ENCODE measurements around the gene THRB.

Gene THRB

DNA sequence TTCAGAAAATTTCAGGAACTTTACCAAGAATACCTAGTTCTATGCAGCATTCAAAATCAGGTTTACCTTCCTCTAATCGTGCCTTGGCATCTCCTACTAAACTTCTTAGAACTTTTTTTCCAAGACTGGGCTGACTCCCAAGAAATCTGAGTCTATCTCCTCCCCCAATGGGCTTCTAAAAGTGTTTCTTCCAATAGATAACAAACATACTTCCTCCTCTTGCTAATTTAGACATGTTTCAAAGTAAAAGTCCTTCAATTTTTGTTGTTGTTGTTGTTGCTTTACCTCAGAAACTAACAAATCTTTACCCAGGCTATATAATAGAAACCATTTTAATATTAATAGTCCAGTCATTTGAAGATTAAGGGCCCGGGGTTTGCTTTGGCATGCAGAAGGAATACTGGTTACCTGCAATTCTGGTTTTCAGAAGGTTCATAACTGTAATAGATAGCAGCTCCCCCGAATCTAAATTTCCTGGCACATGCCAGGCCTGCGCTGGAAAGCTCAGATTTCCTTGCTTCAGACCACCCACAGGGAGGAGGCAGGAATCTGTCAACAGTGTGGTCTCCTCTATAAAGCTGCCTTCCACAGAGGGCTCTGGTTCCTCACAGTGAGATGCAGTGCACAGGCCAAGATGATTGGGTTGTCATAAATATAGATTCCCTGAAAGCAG is 188.7 kb downstream of the THRB start:
- no peak for DNase-seq (ENCODE audit: low spot score)

DNA sequence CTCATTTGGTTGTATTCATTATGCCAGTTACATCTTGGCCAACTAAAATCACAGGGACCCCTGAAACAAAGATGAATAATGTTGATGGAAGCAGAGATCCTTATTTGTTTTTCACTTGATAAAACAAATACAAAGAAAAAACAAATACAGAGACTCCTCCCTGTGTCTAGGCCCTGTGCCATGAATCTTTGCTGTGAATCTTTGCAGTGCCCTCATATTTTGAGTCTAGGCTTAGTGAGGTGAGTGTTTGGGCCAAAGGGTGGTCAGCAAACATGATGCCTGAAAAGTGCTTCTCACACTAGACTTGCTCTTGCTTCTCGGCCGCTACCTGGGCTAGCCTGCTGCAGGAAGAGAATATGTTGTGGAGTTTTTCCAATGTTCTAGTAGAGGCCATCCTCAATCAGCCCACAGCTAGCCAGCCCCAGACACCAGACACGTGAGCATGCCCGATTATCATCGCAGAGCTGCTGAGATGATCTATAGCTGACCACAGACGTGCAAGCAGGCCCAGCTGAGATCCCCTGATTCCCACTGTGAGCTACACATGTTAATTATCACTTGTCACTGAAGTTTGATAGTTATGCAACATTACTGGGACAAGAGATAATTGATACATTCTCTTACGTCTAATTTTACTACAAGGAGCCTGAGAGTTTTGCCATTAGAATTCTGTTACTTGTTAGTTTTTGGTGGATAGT is 191.4 kb downstream of the THRB start:
- DNase-seq (ENCODE audit: low spot score) = no peak

DNA sequence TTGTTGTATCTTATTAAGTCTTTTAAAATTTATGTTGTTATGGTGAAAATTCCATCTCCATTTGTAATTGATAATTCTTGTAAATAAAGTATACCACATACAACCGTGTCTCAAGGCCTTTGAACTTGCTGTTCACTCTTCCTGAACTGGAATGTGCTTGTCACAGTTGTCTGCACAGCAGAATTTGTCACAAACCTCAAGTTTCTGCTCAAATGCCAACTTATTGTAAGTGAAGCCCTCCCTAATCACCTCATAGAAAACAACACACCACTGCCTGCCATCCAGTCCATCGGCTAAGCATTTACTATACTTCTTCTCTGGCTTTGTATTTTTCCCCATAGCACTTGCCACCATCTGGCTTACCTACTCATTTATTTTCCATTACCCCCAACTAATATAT is 192.3 kb downstream of the THRB start:
- no peak for DNase-seq (ENCODE audit: low spot score)

DNA sequence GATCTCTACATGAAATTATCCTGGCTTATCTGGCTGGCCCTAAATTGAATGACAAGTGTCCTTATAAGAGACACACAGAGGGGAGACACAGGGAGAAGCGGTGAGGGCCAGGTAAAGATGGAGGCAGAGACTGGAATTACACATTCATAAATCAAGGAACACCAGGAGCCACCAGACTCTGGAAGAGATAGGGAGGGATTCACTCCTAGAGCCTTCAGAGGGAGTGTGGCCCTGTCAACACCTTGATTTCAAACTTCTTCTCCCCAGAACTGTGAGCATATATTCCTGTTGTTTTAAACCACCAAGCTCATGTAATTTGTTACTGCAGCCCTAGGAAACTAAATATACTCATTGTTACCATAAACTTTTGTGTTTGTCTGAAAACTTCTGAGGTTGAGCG is 193.7 kb downstream of the THRB start:
- DNase-seq (ENCODE audit: low spot score) = no peak

DNA sequence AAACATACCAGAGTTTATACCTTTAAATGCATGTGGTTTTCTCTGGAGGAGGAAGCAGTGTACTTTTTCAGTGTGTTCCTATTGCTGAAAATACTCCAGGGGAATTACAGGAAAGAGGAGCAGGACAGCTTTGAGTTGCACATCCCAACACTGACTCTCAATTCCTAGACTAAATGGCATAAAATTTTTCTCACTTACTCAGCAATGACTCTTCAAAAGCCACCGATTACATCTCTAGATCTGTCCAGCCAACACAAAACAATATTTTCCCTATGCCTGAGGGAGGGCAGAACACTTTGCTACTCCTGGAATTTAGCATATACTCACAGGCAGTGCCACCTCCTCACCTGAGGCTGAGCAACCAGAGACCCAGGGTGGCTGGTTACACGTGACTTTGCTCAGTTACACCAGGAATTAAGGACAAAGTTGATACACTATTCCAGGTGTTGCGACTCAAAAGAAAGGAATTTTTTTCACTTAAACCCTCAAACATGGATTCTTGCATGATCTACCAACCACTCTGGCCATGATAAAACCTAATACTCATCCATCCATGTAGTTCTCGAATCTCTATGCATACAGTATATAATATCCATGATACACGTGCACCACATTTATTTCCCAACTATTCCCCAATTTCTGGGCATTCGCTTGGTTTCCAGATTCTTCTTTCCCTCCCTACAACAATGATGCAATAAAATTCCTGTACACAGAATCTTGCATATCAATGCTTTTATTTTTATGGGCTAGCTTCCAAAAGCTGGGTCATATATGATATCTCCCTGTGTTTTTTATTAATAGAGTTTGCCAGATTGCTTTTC is 194.6 kb downstream of the THRB start:
- no peak for DNase-seq (ENCODE audit: low spot score)

DNA sequence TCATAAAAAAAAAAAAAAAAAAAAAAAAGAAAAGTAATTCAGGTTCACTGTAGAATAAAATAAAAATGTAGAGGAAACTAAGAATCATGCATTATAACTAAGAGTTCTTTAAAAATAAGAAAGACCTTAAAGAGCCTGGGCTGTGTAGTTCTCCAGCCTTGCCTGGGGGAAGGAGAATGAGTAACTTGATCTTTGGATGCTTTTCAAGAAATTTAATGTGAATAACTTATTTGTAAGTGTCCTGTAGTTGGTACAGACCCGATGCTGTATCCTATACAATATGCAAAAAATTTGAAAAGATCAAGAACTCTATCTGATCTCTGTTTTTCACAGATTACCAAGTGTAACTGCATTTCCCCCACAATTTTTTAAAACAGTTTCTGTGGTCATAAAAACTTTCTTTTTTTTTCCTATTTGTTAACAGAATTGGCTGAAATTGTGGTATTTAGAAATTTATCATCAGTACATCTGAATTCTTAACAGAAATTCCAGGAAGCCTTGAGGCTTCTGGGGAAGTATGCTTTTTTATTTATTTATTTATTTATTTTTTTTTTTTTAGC is 195.3 kb downstream of the THRB start:
- no peak for DNase-seq (ENCODE audit: low spot score)

DNA sequence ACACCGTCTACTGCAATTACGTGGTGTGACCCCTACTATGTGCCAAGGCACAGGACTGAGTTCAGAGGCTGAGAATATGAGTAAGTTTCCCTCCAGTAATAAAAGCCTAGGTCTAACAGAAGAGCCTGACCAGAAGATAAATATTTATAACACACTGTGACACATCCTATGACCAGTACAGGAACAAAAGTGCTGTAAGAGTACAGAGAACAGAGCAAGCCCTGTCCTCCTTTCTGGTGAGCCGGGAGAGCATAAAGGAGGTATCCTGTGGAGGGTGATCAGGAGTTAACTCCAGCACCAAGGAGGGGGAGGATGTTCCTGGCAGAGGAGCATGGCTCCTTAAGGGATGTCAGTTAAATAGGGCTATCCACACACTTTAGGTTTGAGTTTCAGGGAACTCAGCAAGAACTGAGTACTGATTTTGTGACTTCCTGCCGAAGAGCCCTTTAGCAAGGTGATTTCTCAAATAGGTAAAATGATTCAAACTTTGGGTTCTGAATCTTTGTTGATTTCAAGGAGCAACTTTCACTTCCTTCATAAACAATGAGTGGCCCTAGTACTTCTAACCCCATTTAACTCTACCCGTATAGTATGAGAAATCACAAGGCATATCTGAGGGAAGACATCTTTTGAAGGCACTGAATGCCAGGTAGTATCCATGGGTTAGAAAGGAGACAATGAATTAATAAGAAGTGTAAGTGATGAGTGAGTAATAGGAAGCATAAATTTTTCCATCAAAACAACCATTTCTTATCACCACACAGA is 198.0 kb downstream of the THRB start:
- no peak for DNase-seq (ENCODE audit: low spot score)

DNA sequence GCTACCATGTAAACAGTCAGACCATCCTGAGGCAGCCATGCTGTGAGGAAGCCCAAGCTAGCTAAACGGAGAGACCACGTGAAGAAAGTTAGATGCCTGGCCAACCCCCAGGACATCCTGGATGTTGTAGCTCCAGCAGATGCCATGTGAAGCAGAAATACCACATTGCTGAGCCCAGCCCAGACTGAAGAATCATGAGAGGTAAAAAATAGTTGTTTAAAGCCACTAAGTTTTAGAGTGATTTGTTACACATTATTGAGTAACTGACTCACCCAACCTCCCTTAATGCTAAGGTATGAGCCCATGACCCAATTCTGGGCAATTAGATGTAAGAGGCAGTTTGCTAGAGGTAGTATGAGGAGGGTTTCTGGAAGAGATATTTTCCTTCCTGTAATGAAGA is 200.5 kb downstream of the THRB start:
- no peak for DNase-seq (ENCODE audit: low spot score)

DNA sequence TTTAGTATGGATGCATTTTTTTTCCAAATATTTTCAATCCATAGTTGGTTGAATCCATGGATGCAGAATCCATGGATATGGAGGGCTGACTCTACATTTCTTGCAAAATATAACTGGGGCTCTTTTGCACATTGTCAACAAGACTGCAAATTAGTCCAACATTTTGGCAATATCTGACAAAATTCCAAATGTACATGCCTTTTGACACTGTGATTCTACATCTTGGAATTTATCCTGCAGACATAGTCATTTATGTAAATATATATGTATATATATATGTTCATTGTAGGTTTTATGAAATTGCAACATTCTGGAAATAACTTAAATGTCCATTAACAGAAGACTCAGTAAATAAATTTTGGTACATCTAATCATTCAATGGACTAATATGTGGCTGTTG is 203.0 kb downstream of the THRB start:
- no peak for DNase-seq (ENCODE audit: low spot score)

DNA sequence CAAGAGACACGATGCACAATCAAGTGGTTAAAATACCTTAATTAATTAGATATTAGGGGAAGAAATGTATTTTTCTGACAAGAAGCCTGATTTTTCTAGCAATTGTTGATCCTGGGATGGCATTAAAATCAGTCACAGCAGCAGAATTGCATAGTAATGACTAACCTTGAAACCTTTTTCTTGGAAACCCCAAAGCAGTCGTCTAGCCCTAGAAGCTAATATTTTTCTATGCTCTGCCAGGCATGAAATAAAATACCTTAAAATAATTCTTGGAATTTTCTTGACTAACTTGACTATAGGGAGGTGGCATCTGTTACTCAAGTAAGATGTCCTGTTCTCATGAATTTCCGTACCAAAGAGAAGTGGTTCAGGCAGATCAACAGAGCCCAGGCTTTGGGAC is 204.1 kb downstream of the THRB start:
- no peak for DNase-seq (ENCODE audit: low spot score)

DNA sequence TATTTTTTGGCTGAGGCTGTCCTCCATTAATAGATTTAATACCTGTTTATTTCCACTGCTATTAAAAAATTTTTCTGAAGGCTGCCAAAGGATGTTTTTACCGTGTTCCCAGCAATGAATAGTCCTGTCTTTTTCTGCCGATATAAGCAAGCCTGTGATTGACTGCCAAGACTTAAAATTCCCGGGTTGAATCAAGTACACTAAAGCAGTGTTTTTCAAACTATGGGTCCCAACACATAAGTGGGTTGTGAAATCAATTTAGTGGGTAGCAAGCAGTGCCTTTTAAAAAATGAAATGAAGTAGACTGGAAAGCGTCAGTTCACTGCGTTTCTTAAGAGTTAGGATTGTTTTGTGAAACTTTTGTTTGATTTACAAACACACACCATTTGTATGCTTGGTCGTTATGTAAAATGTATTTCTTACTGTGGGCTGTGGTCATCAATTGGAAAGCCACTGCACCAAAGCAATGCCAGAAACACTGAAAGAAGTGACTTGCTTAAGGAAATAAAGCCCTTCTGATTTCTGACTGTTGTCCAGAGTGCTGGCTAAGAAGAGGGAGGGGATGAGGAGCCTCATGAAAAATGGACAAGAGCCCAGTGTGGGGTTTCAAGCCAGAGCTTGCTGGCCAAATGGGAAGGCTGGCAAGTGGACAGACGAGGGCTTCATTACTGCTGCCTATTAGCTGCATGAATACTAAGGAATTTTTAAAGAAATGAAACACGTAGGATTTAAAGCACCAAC is 206.0 kb downstream of the THRB start:
- DNase-seq (ENCODE audit: low spot score) = no peak

DNA sequence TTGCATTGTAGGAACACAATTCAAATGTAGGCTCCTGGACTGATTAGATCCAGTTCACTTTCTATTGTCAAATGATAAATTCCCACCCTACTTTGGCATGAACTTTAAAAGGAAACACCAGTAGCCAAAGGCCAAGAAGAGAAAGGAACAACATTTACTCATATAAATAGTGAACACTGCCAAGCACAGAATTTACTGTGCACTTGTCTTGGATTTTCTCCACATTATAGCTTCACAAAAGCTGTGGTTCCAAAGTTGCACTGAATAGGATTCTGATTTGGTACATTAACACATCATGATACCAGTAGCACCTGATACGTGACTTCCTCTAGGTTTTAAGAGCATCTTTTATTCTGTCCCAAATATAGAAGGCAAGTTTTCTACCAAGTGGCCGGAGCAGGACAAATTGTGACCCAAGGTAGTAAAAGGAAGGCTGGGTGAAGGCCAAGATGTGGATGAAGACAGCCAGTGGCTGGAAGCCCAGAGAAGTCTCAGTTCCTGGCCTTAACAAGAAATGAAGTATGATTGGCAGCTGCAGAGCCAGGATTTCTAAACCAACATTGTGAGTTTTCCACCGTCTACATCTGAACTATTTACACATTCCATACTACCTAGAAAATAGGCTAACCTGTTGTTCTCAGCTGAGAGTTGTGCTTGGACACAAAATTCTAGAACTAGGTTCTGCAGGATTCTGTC is 206.7 kb downstream of the THRB start:
- no peak for DNase-seq (ENCODE audit: low spot score)

DNA sequence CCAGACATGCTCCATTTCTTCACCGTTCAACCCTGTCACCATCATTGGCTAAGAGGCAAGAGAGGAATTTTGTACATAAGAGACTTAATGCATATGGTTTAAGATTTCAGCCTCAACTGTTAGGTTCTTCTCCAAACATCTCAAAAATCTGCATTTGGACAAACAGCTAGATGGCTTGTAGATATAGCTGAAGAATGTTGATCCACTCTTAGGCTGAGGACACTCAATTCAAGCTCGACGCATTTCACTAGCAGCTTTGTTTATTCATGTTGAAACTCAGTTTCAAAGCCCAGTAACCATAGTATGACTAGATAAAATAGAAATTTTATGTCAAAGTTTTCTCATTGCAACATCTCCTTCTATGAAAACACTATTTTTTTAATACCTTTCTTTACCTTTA is 208.2 kb downstream of the THRB start:
- DNase-seq (ENCODE audit: low spot score) = no peak

DNA sequence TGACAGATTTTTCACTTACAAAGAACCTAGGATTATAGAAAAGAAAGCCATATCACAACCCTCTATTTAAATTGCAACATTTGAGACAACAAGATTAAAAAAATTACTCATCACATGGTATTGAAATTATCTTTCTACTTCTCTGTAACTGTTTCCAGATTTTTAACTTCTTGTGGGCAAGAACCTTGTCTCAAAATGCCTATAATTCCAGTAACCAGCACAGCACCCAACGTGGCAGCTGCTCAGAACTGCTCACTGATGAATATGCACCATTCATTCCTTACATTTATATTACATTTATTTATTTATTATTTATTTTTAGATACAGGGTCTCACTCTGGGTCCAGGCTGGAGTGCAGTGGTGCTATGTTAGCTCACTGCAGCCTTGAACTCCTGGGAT is 216.1 kb downstream of the THRB start:
- DNase-seq (ENCODE audit: low spot score) = no peak

DNA sequence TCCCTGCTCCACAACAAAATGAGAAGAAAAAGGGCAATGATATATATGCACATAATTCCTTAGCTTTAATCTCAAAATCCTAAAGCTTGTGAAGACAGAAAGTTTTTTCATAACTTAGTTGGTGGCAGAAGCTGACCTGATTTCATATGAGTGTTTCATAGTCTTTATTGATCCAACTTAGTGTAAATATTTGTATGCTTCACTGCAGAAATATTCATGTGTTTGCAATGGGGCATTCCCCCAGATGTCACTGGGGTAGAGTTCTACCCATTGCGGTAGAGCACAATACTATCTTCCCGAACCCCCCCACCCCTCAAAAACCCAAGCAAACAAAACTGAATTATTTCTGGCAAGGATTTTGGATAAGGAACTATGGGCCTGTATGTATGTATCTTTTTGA is 221.2 kb downstream of the THRB start:
- no peak for DNase-seq (ENCODE audit: low spot score)

DNA sequence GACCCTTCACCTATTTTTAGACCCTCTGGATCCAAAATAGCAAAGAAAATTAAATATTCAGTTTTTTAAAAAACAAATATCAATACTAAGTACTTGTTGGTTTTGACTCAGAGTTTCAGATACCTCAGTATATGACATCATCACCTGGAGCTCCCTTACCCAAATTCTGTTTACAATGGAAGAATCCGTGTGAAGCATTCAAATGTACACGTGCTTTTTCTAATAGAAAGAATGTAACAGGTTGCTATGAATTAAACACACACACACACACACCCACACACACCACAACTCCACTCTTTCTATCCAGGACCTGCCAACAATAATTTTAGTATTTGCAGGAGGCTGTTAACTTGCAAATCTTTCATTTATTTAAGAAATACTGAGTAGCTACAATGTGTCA is 221.8 kb downstream of the THRB start:
- no peak for DNase-seq (ENCODE audit: low spot score)

DNA sequence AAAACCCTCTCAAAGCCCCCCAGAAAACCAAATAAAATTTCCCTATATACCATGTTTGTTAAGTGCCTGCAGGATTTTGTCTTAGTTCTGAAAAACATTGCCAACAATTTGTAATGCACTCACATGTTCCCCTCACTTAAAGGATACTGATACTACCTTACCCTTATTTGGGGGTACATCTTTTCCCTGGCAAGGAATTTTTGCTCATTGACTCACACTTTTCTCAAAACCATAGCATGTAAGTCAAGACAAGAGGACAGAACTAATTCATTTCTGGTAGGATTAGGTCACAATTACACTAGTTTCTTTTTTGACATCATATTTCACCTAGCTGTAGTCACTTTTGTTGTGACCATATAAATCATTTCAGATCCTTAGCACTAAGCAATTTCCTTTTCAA is 222.2 kb downstream of the THRB start:
- no peak for DNase-seq (ENCODE audit: low spot score)

DNA sequence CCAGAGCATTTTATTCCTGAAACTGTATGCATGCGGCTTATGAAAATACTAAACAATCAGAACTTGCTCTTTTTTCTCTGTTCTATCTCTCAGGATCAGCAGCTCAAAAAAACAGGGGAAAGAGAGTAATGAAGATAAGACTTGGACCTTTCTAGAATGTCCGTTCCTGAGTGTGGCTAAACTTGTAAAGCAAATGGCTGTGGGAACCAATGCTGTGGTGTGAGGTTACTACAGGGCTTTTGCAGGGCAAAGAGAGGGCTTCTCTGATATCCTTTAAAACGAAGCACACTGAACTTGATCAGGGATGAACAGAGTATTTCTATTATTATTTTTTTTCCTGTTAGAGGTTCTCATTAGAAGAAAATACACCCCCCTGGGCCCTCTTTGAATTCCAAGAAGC is 223.4 kb downstream of the THRB start:
- DNase-seq (ENCODE audit: low spot score) = no peak

DNA sequence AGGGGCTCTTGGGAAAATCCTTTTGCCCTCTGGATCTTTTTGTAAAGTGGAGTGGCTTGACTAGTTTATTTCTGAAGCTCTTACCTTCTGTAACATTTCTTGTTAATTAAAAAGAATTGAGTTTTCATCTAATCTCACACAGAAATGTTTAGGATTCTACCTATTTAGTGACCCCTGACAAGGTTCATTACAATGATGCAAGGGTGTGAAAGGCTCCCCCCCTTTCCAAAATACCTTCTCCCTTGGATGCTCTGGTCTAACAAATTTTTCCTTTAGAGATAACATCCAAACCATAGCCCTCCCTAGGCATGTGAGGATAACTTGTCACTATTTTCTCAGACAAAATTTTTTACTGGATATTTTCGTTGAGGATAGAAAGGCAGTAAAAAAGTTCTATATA is 223.9 kb downstream of the THRB start:
- DNase-seq (ENCODE audit: low spot score) = no peak

DNA sequence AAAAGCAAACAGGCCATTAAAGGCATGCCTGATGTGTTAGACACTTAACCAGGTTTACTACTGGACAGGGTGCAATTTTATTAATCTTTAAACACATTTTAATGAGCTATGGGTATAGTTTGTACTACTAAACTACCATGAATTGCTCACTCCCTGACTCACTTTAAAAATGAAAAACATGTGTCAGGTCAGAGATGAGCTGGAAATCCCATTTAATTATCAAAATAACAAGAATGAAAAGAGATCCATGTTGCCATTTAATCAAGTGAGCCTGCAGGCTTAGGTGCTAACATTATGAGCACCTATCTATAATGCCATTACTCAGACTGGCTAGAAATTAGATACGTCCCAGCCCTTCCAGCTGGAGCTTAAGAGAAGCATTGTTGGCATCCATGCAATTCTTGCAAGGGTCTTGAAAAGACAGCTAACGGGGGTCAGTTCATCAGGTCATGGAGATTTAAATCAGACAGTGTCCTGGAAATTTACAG is 224.4 kb downstream of the THRB start:
- no peak for DNase-seq (ENCODE audit: low spot score)

DNA sequence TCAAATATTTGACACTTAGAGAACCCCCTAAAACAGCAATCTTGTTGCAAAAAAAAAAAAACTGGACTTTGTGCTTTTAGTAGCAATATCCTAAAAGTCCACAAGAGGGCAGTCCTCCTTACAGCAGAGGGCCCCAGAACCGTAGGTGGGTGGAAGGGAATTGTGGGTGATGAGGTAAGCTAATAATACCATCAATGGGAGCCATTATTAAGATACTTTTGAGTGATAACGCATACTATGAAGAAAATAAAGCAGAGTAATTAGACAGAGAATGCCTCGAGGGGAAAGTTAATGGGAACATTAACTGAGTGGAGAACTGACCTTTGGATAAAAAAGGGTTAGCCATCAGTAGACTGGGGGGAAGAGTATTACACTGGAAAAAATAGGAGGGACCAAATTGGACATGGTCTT is 229.9 kb downstream of the THRB start:
- DNase-seq (ENCODE audit: low spot score) = peak; percentile 74
